GM18858 (cell line): Measurements from ENCODE around the gene DCP1A.
"Not testable (repeated sequence)": the region's sequence is repeated elsewhere in the genome, so short reads cannot be mapped to it uniquely, and the experiment has no call there.

ENCODE experiments used
- ATAC-seq: cut with Tn5 transposase; IDR thresholded peaks from one replicate; pipeline ENCODE4 v1.9.1; 2021; ENCODE audit not compliant: unreplicated experiment

Gene DCP1A

GRCh38 chr3:53347261-53348064 is at the start of gene DCP1A:
Gene DCP1A, minus strand, starts transcription at chr3:53347543. Its CDS starts 26 bp downstream, at chr3:53347517.
- peak; percentile 88 for ATAC-seq

GRCh38 chr3:53384465-53385423 is 37.4 kb upstream of the DCP1A start:
- ATAC-seq: no peak

DNA sequence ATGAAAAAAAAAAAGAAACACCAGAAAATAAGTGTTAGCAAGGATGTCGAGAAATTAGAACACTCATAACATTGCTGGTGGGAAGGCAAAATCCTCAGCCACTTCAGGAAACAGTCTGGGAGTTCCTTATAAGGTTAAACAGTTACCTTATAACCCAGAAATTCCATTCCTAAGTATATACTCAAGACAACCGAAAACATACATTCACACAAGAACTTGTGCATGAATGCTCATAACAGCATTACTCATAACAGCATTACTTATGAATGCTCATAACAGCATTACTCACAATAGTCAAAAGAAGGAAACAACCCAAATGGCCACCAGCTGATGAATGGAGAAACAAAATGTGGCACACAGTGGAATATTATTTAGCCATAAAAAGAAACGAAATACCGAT is 34.8 kb upstream of the DCP1A start:
- no peak for ATAC-seq

GRCh38 chr3:53380306-53380705 is 33.0 kb upstream of the DCP1A start:
- ATAC-seq: no peak

DNA sequence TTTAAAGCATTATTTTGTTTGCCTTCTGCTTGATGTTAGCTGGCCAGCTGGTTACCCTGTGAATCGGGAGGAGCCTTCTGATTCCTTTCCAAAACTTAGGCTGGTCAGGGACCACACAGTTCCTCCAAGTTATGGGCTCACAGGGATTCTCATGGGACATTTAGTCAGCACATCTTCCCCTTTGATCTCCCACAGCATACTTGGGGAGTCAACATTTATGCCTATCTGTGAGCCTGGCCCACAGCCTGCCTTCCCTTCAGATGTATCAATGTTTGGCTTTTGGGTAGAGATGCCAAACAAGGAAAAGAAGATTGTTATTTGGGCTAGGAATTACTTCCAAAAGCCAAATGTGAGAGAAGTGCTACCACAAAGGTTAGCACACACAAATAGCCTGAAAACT is 32.6 kb upstream of the DCP1A start:
- no peak for ATAC-seq

- no peak for ATAC-seq
Observed at GRCh38 chr3:53377794-53378193, 30.5 kb upstream of the DCP1A start.

- ATAC-seq: no peak
Observed at GRCh38 chr3:53376679-53377078, 29.3 kb upstream of the DCP1A start.

DNA sequence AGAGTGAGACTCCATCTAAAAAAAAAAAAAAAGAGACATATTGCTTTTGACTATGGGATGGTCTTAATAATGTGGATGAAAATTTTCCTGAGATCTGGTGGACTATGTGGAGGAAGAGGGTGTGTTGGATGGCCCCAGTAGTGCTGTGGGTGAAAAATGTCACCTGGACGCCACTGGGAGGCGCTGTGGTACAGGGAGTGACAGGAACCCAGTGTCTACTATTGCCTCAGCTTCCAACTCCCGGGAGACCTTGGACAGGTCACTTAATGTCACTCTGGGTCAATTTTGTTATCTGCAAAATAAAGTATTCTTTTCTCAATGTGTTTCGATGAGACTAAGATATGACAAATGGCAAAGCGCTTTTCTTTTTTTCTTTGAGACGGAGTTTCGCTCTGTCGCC is 27.7 kb upstream of the DCP1A start:
- ATAC-seq: no peak

DNA sequence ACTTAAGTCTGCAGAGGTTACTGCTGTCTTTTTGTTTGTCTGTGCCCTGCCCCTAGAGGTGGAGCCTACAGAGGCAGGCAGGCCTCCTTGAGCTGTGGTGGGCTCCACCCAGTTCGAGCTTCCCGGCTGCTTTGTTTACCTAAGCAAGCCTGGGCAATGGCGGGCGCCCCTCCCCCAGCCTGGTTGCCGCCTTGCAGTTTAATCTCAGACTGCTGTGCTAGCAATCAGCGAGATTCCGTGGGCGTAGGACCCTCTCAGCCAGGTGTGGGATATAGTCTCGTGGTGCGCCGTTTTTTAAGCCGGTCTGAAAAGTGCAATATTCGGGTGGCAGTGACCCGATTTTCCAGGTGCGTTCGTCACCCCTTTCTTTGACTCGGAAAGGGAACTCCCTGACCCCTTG is 23.4 kb upstream of the DCP1A start:
- not testable (repeated sequence) for ATAC-seq

DNA sequence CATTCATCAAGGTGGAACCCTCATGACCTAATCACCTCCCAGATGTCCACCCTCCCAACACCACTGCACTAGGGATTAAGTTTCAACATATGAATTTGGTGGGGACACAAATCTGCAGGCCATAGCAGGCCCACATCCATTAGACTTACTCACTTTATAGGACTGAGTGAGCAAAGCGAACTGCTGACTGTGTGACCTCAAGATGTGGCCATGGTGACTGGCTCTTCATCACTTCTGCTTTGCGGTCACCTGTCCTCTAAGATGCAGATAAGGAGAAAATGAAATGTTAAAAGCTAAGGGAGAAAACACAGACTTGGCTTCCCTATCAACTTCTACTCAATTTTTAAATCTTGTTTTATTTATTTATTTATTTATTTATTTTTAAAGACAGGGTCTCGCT is 14.5 kb upstream of the DCP1A start:
- ATAC-seq: no peak

- no peak for ATAC-seq
Observed at GRCh38 chr3:53357458-53357857, 10.1 kb upstream of the DCP1A start.

- ATAC-seq: no peak
Observed at GRCh38 chr3:53354945-53355498, 7.7 kb upstream of the DCP1A start.

- ATAC-seq: no peak
Observed at GRCh38 chr3:53353202-53353601, 5.9 kb upstream of the DCP1A start.

DNA sequence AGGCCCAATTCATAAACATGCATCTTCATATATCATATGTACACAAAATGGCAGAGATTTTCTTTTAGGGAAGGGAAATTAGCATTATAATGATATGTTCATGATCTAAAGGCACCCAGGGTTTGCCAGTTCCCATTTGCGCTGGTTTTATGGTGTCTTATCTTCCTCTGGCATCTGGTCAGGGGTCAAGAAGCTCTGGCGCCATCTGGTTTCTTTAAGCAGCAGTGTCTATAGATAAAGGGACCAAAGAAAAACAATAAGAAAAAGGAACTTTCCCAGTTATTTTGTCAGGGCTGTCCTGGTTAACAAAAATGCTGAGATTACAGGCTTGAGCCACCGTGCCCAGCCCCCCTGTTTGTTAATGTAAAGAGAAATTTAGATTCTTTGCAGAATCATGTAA is 3.3 kb upstream of the DCP1A start:
- no peak for ATAC-seq

GRCh38 chr3:53348118-53348517 is 775 bp upstream of the DCP1A start:
- ATAC-seq: not testable (repeated sequence)

- no peak for ATAC-seq
Observed at GRCh38 chr3:53346922-53347260, 452 bp downstream of the DCP1A start.

- ATAC-seq: no peak
Observed at GRCh38 chr3:53346514-53346913, 829 bp downstream of the DCP1A start.

DNA sequence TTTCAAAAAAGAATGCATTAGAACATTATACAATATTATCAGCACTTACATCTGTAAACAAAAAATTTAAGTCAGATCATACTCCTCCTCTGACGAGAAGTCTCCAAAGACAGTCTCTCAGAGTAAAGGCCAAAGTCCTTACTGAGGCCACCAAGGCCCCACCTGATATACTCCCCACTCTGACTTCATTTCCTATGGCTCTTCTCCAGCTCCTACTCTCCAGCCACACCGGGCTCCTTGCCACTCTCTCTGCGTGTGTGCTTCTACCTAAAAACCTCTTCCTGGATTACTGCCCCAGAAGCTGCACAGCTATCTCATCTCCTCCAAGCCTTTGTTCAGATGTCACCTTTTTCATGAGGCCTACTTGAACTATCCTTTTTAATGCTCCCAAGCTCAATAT is 5.0 kb downstream of the DCP1A start:
- ATAC-seq: no peak

- no peak for ATAC-seq
Observed at GRCh38 chr3:53337167-53337940, 10.0 kb downstream of the DCP1A start.

DNA sequence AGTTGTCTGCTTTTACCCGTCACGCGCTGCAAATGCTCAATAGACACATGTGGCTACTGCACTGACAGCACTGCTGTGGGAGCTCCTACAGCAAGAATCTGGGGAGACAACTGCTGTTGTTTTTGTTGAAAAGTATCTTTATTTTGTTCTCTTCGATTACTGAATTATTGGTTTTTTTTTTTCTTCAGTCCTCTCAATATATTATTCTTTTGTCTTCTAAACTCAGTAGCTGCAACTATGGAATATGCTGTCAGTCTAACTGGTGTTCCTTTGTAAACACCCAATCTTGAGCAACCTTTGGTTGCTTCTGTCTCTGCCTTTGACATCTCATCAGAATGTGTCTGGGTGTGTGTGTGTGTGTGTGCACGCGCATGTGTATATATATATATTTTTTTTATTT is 12.6 kb downstream of the DCP1A start:
- no peak for ATAC-seq

GRCh38 chr3:53331871-53332270 is 15.5 kb downstream of the DCP1A start:
- ATAC-seq: no peak
